ENCODE measurements around the gene ADSS1.

The ADSS1 gene

DNA sequence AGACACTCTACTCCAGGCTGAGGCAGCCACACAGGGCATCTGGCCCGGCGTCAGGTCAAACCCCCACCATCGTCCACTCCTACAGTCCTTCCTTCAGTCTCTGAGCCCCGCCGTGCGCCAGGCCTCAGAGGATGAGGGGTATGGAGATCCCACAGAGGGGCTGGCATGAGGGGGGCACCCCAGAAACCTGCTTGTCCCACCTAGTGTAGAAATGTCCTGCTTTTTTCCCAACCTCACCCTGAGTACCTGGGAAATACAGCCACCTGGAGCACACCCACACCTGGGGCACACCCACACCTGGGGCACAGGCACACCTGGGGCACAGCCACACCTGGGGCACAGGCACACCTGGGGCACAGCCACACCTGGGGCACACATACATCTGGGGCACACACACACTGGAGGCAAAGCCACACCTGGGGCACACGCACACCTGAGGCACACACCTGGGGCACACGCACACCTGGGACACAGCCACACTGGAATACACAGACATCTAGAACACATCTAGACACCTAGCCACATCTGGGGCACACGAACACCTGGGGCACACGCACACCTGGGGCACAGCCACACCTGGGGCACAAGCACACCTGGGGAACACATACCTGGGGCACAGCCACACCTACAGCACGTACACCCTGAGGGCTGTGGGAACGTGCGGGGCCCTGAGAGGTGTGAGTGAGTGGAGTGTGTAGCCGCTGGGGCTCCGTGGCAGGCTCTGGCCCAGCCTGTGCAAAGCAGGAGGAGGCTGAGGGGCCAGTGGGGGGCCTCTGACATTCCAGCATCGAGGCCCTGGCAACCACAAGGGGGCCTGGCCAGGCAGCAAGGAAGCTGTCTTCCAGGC, 53.2 kb downstream of the ADSS1 start:
- Histone ChIP-seq H3K4me3 (ENCODE audit: insufficient read depth, low read depth, low read length) (no peak overlapping the region), H3K27me3 (ENCODE audit: control insufficient read depth, insufficient read depth, low read length, poor library complexity, severe bottlenecking) (no peaks in the 10 kb centered on the region), H3K27ac (ENCODE audit: insufficient read depth, low read depth, low read length, poor library complexity, severe bottlenecking) (peak overlapping the region; percentile 55), H3K4me1 (ENCODE audit: control insufficient read depth, insufficient read depth, low read length) (peaks cover 21% of the 10 kb centered on the region), H3K9me3 (ENCODE audit: control insufficient read depth, low read length) (no peaks in the 10 kb centered on the region), H3K36me3 (ENCODE audit: control insufficient read depth, insufficient read depth, low read length) (peaks cover 12% of the 10 kb centered on the region)
- WGBS, 2 experiments = 80 to 83% methylated on average over 16 of the region's 16 CpGs

DNA sequence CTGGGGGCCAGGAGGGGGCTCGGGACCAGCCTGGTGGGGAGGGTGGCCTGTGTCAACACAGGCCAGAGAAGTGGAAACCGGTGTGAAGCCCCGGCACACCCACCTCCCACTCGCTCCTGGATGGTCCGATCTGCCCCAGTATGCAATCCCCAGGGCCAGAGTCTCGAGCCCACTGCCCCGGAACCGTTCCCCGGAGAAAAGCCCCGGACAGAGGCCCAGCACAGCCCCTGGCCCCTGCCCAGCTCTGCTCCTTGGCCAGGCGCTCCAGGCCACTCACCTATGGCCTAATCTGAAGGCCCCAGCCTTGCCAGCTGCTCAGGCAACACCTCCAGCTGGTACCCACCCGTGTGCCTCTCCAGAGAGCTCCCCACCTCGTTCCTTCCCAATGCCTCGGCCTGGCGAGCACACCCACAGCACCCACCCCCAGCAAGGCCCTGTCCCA, 53.8 kb downstream of the ADSS1 start:
- Histone ChIP-seq H3K27me3 (ENCODE audit: control insufficient read depth, insufficient read depth, low read length, poor library complexity, severe bottlenecking) (no peaks in the 10 kb centered on the region), H3K27ac (ENCODE audit: insufficient read depth, low read depth, low read length, poor library complexity, severe bottlenecking) (peak overlapping the region; percentile 55), H3K4me3 (ENCODE audit: insufficient read depth, low read depth, low read length) (no peak overlapping the region), H3K4me1 (ENCODE audit: control insufficient read depth, insufficient read depth, low read length) (peaks cover 21% of the 10 kb centered on the region), H3K9me3 (ENCODE audit: control insufficient read depth, low read length) (no peaks in the 10 kb centered on the region), H3K36me3 (ENCODE audit: control insufficient read depth, insufficient read depth, low read length) (peaks cover 11% of the 10 kb centered on the region)
- WGBS, 2 experiments = 78 to 82% methylated on average over 15 of the region's 15 CpGs

DNA sequence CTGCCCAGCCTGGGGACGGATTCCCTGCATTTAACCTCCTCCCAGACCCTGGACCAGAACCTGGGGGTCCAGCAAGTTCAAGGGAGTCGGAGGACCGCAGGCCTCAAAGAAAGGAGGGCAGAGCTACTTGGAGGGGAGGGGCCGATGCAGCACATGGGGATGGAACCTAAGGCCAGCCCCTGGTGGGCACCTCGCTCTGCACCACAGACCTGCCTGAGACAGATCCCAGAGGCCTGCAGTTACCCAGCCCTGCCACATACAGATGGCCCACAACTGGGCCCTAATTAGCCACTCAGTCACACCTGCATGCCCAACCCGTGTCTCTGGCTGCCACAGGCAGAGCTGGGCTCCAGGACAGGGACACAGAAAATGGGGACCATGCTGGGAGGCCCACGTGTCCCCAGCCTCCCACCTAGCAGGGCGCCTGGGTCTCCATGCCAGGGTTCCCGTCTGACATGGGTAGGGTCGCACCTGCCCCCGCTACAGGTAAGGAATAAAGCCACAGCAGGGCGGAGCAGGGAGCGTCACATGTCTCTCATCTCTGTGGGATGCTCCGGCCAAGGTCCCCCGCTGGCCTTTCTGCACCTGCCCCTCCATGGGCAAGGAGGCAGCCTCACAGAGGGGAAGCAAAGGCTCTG, 54.8 kb downstream of the ADSS1 start:
- no peaks in the 10 kb centered on the region for H3K27me3 ChIP-seq (ENCODE audit: control insufficient read depth, insufficient read depth, low read length, poor library complexity, severe bottlenecking)
- H3K27ac ChIP-seq (ENCODE audit: insufficient read depth, low read depth, low read length, poor library complexity, severe bottlenecking) = no peak overlapping the region
- no peak overlapping the region for H3K4me3 ChIP-seq (ENCODE audit: insufficient read depth, low read depth, low read length)
- H3K9me3 ChIP-seq (ENCODE audit: control insufficient read depth, low read length) = no peaks in the 10 kb centered on the region
- H3K4me1 ChIP-seq (ENCODE audit: control insufficient read depth, insufficient read depth, low read length) = peaks cover 21% of the 10 kb centered on the region
- peaks cover 6% of the 10 kb centered on the region for H3K36me3 ChIP-seq (ENCODE audit: control insufficient read depth, insufficient read depth, low read length)
- WGBS, 2 experiments = 89 to 90% methylated on average over 15 of the region's 15 CpGs

DNA sequence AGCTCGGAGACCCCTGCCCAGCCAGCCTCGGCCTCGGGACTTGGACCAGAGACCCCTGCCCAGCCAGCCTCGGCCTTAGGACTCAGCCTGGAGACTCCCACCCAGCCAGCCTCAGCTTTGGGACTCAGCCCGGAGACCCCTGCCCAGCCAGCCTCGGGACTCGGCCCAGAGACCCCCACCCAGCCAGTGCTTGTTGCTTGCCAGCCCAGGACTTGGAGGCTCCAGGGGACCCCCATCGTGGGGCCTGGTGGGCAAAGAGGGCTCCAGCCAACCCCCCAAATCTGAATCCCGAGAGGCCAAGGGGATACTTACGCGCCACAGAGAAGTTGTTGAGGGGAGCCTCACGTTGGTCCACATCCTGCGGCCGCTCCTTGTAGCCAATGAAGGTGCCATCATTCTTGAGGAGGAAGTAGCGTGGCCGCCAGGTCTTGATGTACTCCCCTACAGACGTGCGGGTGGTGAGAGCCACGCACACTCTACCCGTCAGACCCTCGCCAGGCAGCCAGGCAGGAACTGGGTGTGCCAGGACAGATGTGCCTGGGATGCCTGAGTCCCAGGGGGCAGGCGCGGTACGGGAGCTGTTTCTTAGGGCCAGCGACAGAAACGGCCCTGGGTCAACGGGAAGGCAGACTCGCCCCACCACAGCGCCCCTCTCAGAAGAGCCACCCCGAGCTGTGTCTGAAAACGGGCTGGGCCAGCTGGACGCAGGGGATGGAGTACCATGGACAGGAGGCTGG, 55.9 kb downstream of the ADSS1 start:
- WGBS, 2 experiments = 95 to 96% methylated on average over 32 of the region's 32 CpGs
- no peaks in the 10 kb centered on the region for H3K27me3 ChIP-seq (ENCODE audit: control insufficient read depth, insufficient read depth, low read length, poor library complexity, severe bottlenecking)
- H3K36me3 ChIP-seq (ENCODE audit: control insufficient read depth, insufficient read depth, low read length) = peaks cover 6% of the 10 kb centered on the region
- no peaks in the 10 kb centered on the region for H3K9me3 ChIP-seq (ENCODE audit: control insufficient read depth, low read length)
- H3K4me3 ChIP-seq (ENCODE audit: insufficient read depth, low read depth, low read length) = no peak overlapping the region
- peaks cover 21% of the 10 kb centered on the region for H3K4me1 ChIP-seq (ENCODE audit: control insufficient read depth, insufficient read depth, low read length)
- no peak overlapping the region for H3K27ac ChIP-seq (ENCODE audit: insufficient read depth, low read depth, low read length, poor library complexity, severe bottlenecking)

DNA sequence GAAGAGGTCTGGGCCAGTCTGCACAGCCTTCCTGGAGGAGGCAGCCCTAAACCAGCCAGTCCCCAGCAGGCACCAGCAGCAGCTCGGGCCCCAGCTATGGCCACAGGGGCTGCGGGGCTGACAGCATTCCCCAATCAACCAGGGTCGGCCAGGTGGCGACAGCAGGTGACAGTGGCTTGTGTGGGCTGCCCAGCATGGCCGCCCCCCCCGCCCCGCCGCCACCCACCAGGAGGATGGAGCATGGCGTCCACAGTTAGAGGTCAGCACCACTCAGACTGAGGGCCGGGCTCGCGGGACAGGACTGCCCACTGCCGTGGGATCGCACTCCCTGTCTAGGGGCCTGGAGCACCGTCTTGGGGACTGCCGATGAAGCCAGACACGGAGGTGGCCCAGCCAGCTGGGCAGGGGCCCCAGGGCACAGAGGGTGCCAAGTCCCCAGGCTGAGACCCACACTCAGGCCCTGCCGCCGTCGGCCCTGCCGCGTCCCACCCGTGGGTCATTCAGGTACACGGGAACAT, 56.5 kb downstream of the ADSS1 start:
- Histone ChIP-seq H3K4me1 (ENCODE audit: control insufficient read depth, insufficient read depth, low read length) (peaks cover 21% of the 10 kb centered on the region), H3K9me3 (ENCODE audit: control insufficient read depth, low read length) (no peaks in the 10 kb centered on the region), H3K36me3 (ENCODE audit: control insufficient read depth, insufficient read depth, low read length) (peaks cover 6% of the 10 kb centered on the region), H3K27me3 (ENCODE audit: control insufficient read depth, insufficient read depth, low read length, poor library complexity, severe bottlenecking) (no peaks in the 10 kb centered on the region), H3K4me3 (ENCODE audit: insufficient read depth, low read depth, low read length) (no peak overlapping the region), H3K27ac (ENCODE audit: insufficient read depth, low read depth, low read length, poor library complexity, severe bottlenecking) (no peak overlapping the region)
- WGBS, 2 experiments = 93 to 94% methylated on average over 24 of the region's 24 CpGs

DNA sequence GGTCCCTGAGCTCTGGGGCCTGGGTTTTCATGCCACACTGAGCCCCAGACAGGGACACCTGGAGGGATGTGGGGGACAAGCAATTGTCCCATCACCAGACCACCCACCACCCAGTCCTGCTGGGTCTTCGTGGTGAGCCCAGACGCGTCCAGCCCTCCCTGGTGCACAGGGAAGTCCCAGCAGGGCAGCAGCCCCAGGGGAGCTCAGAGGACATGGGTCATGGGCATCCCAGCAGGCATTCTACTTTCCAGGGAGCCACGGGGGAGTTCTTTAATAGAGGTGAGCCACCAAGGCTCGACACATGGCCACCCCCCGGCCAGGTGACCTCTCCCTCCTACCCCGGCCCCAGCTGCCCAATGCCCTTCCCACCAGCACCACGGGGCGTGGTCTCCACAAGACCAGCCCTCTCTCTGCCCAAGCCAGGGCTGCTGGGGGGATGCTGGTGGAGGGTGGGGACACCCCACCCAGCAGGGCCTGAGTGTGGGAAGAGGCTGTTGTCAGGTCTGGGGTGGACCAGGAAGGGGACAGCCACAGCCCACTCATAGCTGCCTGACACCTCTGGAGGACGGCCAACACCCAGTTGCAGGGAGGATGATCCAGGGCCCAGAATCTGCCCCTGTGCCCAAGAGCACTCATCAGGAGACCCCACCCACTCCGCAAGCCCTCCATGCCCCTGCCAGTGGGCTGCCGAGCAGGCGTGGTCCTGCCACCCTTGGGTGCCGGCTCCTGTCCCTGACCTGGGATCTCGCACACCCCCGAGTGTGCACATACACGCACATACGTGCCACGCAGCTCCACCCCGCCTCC, 57.4 kb downstream of the ADSS1 start:
- 93 to 95% methylated on average over 20 of the region's 20 CpGs for WGBS, 2 experiments
- Histone ChIP-seq H3K27ac (ENCODE audit: insufficient read depth, low read depth, low read length, poor library complexity, severe bottlenecking) (no peak overlapping the region), H3K36me3 (ENCODE audit: control insufficient read depth, insufficient read depth, low read length) (peaks cover 2% of the 10 kb centered on the region)

DNA sequence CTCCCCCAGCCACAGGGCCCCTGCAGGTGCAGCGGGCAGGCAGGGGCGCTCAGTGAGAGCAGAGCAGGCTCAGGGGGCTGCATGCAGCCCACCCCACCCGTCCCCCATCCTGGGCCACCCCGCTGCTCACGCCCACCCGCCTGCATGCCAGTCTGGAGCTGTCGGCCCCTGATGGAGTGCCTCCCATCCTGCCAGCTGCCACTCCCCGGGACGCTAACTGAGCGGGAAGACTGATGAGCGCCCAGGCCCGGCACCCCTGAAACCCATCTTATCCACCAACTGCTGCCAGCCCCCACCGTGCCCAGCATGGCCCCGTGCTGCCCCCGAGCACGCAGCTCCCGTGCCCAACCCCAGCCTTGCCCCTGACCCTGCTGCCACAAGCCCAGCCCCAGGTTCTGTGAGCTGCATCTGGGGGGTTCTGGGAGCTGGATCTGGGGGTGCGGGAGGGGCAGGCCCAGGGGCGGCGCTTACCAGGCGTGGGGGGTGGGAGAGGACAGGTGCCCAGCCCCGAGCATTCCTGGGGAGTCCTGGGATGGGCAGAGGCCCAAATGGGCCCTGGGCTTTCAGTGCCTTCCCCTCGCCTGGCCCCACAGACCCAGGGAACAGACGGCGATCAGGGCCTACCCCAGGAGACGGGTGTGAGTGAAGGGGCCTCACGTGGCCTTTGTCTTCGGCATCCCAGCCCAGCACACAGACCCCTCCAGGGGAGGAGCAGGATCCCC, 58.2 kb downstream of the ADSS1 start:
- Histone ChIP-seq H3K27ac (ENCODE audit: insufficient read depth, low read depth, low read length, poor library complexity, severe bottlenecking) (no peak overlapping the region), H3K4me3 (ENCODE audit: insufficient read depth, low read depth, low read length) (no peak overlapping the region), H3K27me3 (ENCODE audit: control insufficient read depth, insufficient read depth, low read length, poor library complexity, severe bottlenecking) (no peaks in the 10 kb centered on the region), H3K36me3 (ENCODE audit: control insufficient read depth, insufficient read depth, low read length) (no peaks in the 10 kb centered on the region), H3K9me3 (ENCODE audit: control insufficient read depth, low read length) (no peaks in the 10 kb centered on the region), H3K4me1 (ENCODE audit: control insufficient read depth, insufficient read depth, low read length) (peaks cover 16% of the 10 kb centered on the region)
- 94 to 95% methylated on average over 28 of the region's 28 CpGs for WGBS, 2 experiments

More for the DNA sequence above, 57.4 kb downstream of the ADSS1 start:
- Histone ChIP-seq H3K4me3 (ENCODE audit: insufficient read depth, low read depth, low read length) (no peak overlapping the region), H3K9me3 (ENCODE audit: control insufficient read depth, low read length) (no peaks in the 10 kb centered on the region), H3K4me1 (ENCODE audit: control insufficient read depth, insufficient read depth, low read length) (peaks cover 21% of the 10 kb centered on the region), H3K27me3 (ENCODE audit: control insufficient read depth, insufficient read depth, low read length, poor library complexity, severe bottlenecking) (no peaks in the 10 kb centered on the region)

DNA sequence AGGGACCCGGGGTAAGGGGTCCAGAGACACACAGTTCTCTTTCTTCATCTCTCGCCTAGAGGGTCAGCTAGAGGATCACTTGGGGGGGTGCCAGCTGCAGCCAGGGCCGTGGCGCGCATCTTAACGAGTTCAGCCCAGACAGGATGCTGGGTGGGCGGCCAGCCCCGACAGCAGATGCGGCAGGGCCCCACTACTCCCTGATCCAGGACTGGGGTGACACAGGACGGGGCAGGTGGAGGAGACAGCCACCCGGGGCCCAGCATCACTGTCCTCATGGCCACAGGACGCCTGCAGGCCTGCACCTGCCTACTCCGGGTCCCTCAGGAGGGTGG, 58.7 kb downstream of the ADSS1 start:
- H3K4me3 ChIP-seq (ENCODE audit: insufficient read depth, low read depth, low read length) = no peak overlapping the region
- no peak overlapping the region for H3K27ac ChIP-seq (ENCODE audit: insufficient read depth, low read depth, low read length, poor library complexity, severe bottlenecking)
- H3K4me1 ChIP-seq (ENCODE audit: control insufficient read depth, insufficient read depth, low read length) = peaks cover 10% of the 10 kb centered on the region
- no peaks in the 10 kb centered on the region for H3K27me3 ChIP-seq (ENCODE audit: control insufficient read depth, insufficient read depth, low read length, poor library complexity, severe bottlenecking)
- WGBS, 2 experiments = 93 to 94% methylated on average over 13 of the region's 13 CpGs
- H3K36me3 ChIP-seq (ENCODE audit: control insufficient read depth, insufficient read depth, low read length) = no peaks in the 10 kb centered on the region
- no peaks in the 10 kb centered on the region for H3K9me3 ChIP-seq (ENCODE audit: control insufficient read depth, low read length)

DNA sequence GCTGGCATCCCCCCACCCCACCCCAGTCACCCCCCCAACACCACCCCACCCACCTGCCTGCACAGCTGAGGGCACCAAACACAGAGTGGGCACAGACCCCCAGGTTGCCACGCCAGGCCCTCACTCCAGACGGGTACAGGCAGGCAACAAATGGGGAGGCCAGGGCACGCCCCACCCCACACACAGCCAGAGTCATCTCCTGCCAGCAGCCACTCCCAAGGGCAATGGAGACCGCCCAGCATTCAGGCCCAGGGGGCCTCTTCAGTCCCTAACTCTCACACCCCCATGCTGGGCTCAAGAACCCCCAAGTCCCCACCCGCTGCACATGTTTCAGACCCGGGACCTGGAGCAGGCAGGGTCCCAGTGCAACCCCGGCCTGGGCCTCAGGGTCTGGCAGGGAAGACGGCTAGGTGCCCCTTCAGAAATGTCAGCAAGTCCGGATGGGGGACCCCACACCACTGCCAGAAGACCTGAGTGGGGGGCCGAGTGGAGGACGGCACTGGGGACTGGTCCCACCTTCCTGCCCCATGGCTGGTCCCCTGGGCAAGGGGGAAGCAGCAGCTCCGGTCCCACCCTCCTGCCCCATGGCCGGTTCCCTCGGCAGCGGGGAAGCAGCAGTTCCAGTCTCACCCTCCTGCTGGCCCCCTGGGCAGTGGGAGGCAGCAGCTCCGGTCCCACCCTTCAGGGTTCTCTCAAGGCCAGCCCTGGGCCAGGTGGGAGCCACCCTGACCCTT, 59.6 kb downstream of the ADSS1 start:
- no peak overlapping the region for H3K27ac ChIP-seq (ENCODE audit: insufficient read depth, low read depth, low read length, poor library complexity, severe bottlenecking)
- 94% methylated on average over 16 of the region's 16 CpGs for WGBS, 2 experiments
- H3K9me3 ChIP-seq (ENCODE audit: control insufficient read depth, low read length) = no peaks in the 10 kb centered on the region
- H3K4me3 ChIP-seq (ENCODE audit: insufficient read depth, low read depth, low read length) = no peak overlapping the region
- no peaks in the 10 kb centered on the region for H3K36me3 ChIP-seq (ENCODE audit: control insufficient read depth, insufficient read depth, low read length)
- H3K4me1 ChIP-seq (ENCODE audit: control insufficient read depth, insufficient read depth, low read length) = peaks cover 2% of the 10 kb centered on the region
- H3K27me3 ChIP-seq (ENCODE audit: control insufficient read depth, insufficient read depth, low read length, poor library complexity, severe bottlenecking) = no peaks in the 10 kb centered on the region
